Aorta (tissue), 5 donors: ENCODE results near the gene RP9. TPM values are rescaled to one million over a fixed set of nuclear protein-coding genes. Genes with fewer than 3 reads are reported as not detected.

Experiments used
- ATAC-seq: fragments of 200-7000 bp; cut with Tn5 transposase; one replicate; pipeline ENCODE4 v1.9.1; 2022; ENCODE audit warnings: moderate library complexity; ENCODE audit not compliant: low FRiP score
- DNase-seq, 2 donors: peaks; one replicate each; pipeline ENCODE4 v3.0.0-alpha.2; 2020
- H3K27ac ChIP-seq, 2 donors: one replicate each; pipeline ENCODE4 v1.5.1; 2013; ENCODE audit warnings: low read length in 2 of 2, mild to moderate bottlenecking in 2 of 2, moderate library complexity in 2 of 2, control low read depth in 1 of 2, inconsistent platforms in 1 of 2, low read depth in 1 of 2
- H3K27me3 ChIP-seq, 2 donors: one replicate each; pipeline ENCODE4 v1.6.1; 2013; ENCODE audit warnings: control low read depth in 1 of 2, low read length in 1 of 2, mild to moderate bottlenecking in 1 of 2, moderate library complexity in 1 of 2; ENCODE audit not compliant: insufficient read depth in 2 of 2, control insufficient read depth in 1 of 2
- H3K36me3 ChIP-seq, 2 donors: one replicate each; pipeline ENCODE4 v1.6.1; 2013; ENCODE audit warnings: control low read depth in 1 of 2, low read length in 1 of 2, mild to moderate bottlenecking in 1 of 2; ENCODE audit not compliant: insufficient read depth in 2 of 2, control insufficient read depth in 1 of 2
- H3K4me1 ChIP-seq, 2 donors: one replicate each; pipeline ENCODE4 v1.6.1; 2013; ENCODE audit warnings: low read length in 2 of 2, control low read depth in 1 of 2, mild to moderate bottlenecking in 1 of 2, moderate library complexity in 1 of 2; ENCODE audit not compliant: insufficient read depth in 2 of 2, control insufficient read depth in 1 of 2
- H3K4me3 ChIP-seq, 2 donors: one replicate each; pipeline ENCODE4 v1.5.1; 2013; ENCODE audit warnings: low read length in 2 of 2, control low read depth in 1 of 2, mild to moderate bottlenecking in 1 of 2
- H3K9me3 ChIP-seq: one replicate; pipeline ENCODE4 v1.6.1; 2013; ENCODE audit warnings: mild to moderate bottlenecking, low read length; ENCODE audit not compliant: control insufficient read depth
- WGBS, 2 donors: extraction: QIAGEN DNeasy Blood & Tissue Kit; methylation state at CpG; one replicate each; pipeline ENCODE4 v1.1.7; 2013; 5-methylcytosine and 5-hydroxymethylcytosine counted together
- intact Hi-C, 2 donors: fragments of 100-400 bp; cut with DNase I; formaldehyde crosslinking; loops; one replicate each; pipeline versions ENCODE4 v1.14.2 to v1.15.0; 2022
- polyA plus RNA-seq, 2 donors: library from polyadenylated mRNA; stranded (reverse); fragments of 200-250 nt; gene quantifications; one replicate each; pipeline ENCODE4 v1.2.3, GENCODE V29; 2013
- total RNA-seq, 2 donors: library from RNA; stranded (reverse); fragmentation: NEBNext Ultra II Directional; extraction: Animal tissue kit (Norgen Biotek cat#: 25700); gene quantifications; one replicate each; pipeline ENCODE4 v1.2.1, GENCODE V29; 2021
- donor health status: healthy with polysubstance abuse.
- donor health status: Bipolar disorder and iron deficiency.
- donor health status: DM: no; HTN: no; CAD: no.
- donor health status: DM: no; HTN: no; CAD: no.
- donor health status: DM: yes; HTN: yes; CAD: no.

RP9 gene
- total and polyA plus RNA-seq, 4 donors: 4.5 to 27.6 (median 11.6) TPM

GRCh38 chr7:33075818-33076518, 33.2 kb downstream of the RP9 start:
- H3K27ac ChIP-seq: no peak overlapping the region
- H3K4me1 ChIP-seq: peaks cover 0 to 3% of the 10 kb centered on the region in 2 donors
- H3K27me3 ChIP-seq: no peaks in the 10 kb centered on the region
- WGBS, 2 donors: 79 to 80% methylated on average over 3 of the region's 3 CpGs
- DNase-seq (no peak), ATAC-seq (no peak)
- H3K9me3 ChIP-seq: no peaks in the 10 kb centered on the region
- no peak overlapping the region for H3K4me3 ChIP-seq
- H3K36me3 ChIP-seq: no peaks in the 10 kb centered on the region
- intact Hi-C loops: no loop called here

GRCh38 chr7:33073243-33073642, 36.0 kb downstream of the RP9 start:
- Histone ChIP-seq H3K27me3 (no peaks in the 10 kb centered on the region), H3K9me3 (no peaks in the 10 kb centered on the region), H3K4me1 (peaks cover 0 to 3% of the 10 kb centered on the region in 2 donors), H3K36me3 (no peaks in the 10 kb centered on the region), H3K4me3 (no peak overlapping the region), H3K27ac (no peak overlapping the region)
- 88 to 90% methylated on average over 4 of the region's 4 CpGs for WGBS, 2 donors
- no peak for ATAC-seq
- DNase-seq: no peak
- intact Hi-C loops: no loop called here

- ATAC-seq (no peak), DNase-seq (no peak)
- intact Hi-C loops: no loop called here
- no peak overlapping the region for H3K27ac ChIP-seq
- H3K4me3 ChIP-seq: no peak overlapping the region
- no peaks in the 10 kb centered on the region for H3K27me3 ChIP-seq
- WGBS, 2 donors: 5 to 8% methylated on average over 2 of the region's 2 CpGs
- H3K9me3 ChIP-seq: no peaks in the 10 kb centered on the region
- peaks cover 0 to 3% of the 10 kb centered on the region in 2 donors for H3K4me1 ChIP-seq
- no peaks in the 10 kb centered on the region for H3K36me3 ChIP-seq
Measured at GRCh38 chr7:33072471-33072870, 36.7 kb downstream of the RP9 start.

DNA sequence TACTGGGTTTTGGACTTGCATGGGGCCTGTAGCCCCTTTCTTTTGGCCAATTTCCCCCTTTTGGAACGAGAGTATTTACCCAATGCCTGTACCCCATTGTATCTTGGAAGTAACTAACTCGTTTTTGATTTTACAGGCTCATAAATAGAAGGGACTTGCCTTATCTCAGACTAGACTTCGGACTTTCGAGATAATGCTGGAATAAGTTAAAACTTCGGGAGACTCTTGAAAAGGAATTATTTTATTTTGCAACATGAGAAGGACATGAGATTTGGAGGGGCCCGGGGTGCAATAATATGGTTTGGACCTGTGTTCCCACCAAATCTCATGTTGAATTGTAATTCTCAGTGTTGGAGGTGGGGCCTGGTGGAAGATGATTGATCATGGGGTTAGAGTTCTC, 38.4 kb downstream of the RP9 start:
- Histone ChIP-seq H3K9me3 (no peaks in the 10 kb centered on the region), H3K4me1 (peaks cover 0 to 3% of the 10 kb centered on the region in 2 donors), H3K36me3 (no peaks in the 10 kb centered on the region), H3K27me3 (no peaks in the 10 kb centered on the region), H3K4me3 (no peak overlapping the region), H3K27ac (no peak overlapping the region)
- intact Hi-C loops: no loop called here
- DNase-seq (no peak), ATAC-seq (no peak)
- 30 to 36% methylated on average over 6 of the region's 6 CpGs for WGBS, 2 donors

GRCh38 chr7:33070277-33070676, 38.9 kb downstream of the RP9 start:
- WGBS, 2 donors: 97 to 98% methylated on average over 2 of the region's 2 CpGs
- intact Hi-C loops: no loop called here
- DNase-seq (no peak), ATAC-seq (no peak)
- H3K4me1 ChIP-seq: peaks cover 0 to 3% of the 10 kb centered on the region in 2 donors
- no peaks in the 10 kb centered on the region for H3K36me3 ChIP-seq
- no peak overlapping the region for H3K27ac ChIP-seq
- H3K4me3 ChIP-seq: no peak overlapping the region
- H3K9me3 ChIP-seq: no peaks in the 10 kb centered on the region
- no peaks in the 10 kb centered on the region for H3K27me3 ChIP-seq

DNA sequence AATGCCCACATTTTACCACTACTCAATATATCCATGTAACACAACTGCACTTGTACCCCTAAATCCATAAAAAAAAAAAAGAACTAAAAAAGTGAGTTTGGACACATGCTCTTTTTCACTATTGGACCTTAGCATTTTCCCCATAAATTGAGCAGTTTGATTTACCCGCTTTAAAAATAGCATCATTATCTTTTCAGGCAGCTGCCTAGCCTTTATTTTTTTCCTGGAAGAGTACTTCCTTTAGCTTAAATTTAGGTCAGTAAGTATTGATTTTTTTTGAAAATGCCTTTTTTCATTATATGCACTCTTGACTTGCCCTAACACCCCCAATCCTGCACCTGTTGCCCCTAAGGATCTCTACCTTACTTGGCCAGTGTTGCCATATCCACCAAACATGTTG, 41.3 kb downstream of the RP9 start:
- no peaks in the 10 kb centered on the region for H3K9me3 ChIP-seq
- ATAC-seq (no peak), DNase-seq (no peak)
- no peaks in the 10 kb centered on the region for H3K27me3 ChIP-seq
- H3K27ac ChIP-seq: no peak overlapping the region
- H3K4me1 ChIP-seq: peaks cover 0 to 3% of the 10 kb centered on the region in 2 donors
- intact Hi-C loops: loop anchor here in 1 of 2 donors (10.0 kb wide), 1 partner anchor 573 kb away; the partner anchor contains the start of genes AVL9 and LSM5
- H3K4me3 ChIP-seq: no peak overlapping the region
- WGBS, 2 donors: 38 to 50% methylated on average over 1 of the region's 1 CpG
- no peaks in the 10 kb centered on the region for H3K36me3 ChIP-seq

DNA sequence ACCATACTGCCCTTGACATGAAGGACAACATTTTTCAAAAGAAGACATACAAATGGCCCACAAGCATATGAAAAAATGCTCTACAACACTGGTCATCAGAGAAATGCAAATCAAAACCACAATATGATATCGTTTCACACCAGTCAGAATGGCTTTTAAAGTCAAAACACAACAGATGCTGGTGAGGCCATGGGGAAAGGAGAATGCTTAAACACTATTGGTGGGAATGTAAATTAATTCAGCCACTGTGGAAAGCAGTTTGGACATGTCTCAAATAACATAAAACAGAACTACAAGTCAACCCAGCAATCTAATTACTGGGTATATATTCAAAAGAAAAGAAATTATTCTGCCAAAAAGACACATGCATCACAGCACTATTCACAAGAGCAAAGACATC, 42.4 kb downstream of the RP9 start:
- DNase-seq (no peak), ATAC-seq (no peak)
- Histone ChIP-seq H3K36me3 (no peaks in the 10 kb centered on the region), H3K9me3 (no peaks in the 10 kb centered on the region), H3K27ac (no peak overlapping the region), H3K4me3 (no peak overlapping the region), H3K4me1 (no peaks in the 10 kb centered on the region), H3K27me3 (no peaks in the 10 kb centered on the region)
- WGBS, 2 donors: 90 to 91% methylated on average over 1 of the region's 1 CpG
- intact Hi-C loops: loop anchor here in 1 of 2 donors (10.0 kb wide), 1 partner anchor 572 kb away; the partner anchor contains the start of genes AVL9 and LSM5

GRCh38 chr7:33065981-33066380, 43.2 kb downstream of the RP9 start:
- no peaks in the 10 kb centered on the region for H3K4me1 ChIP-seq
- H3K27ac ChIP-seq: no peak overlapping the region
- H3K4me3 ChIP-seq: no peak overlapping the region
- 97 to 99% methylated on average over 1 of the region's 1 CpG for WGBS, 2 donors
- H3K36me3 ChIP-seq: no peaks in the 10 kb centered on the region
- DNase-seq (no peak), ATAC-seq (no peak)
- no peaks in the 10 kb centered on the region for H3K27me3 ChIP-seq
- intact Hi-C loops: loop anchor here in 1 of 2 donors (10.0 kb wide), 1 partner anchor 571 kb away; the partner anchor contains the start of genes AVL9 and LSM5
- no peaks in the 10 kb centered on the region for H3K9me3 ChIP-seq
